HG02938 (cell line): ENCODE data around the gene HES5.

Source experiments
- ATAC-seq: cut with Tn5 transposase; IDR thresholded peaks from one replicate; pipeline ENCODE4 v1.9.1; 2021; ENCODE audit warnings: mild to moderate bottlenecking, moderate library complexity; ENCODE audit not compliant: unreplicated experiment

Gene HES5

GRCh38 chr1:2517966-2518365, 12.1 kb downstream of the HES5 start:
- no peak for ATAC-seq

GRCh38 chr1:2516946-2517345, 13.1 kb downstream of the HES5 start:
- no peak for ATAC-seq

- no peak for ATAC-seq
Measured at GRCh38 chr1:2516124-2516523, 13.9 kb downstream of the HES5 start.

- no peak for ATAC-seq
Measured at GRCh38 chr1:2515763-2516080, 14.3 kb downstream of the HES5 start.

- no peak for ATAC-seq
Measured at GRCh38 chr1:2514863-2515762, 14.9 kb downstream of the HES5 start.

- no peak for ATAC-seq
Measured at GRCh38 chr1:2513939-2514652, 16.0 kb downstream of the HES5 start.

- ATAC-seq, result no peak
Measured at GRCh38 chr1:2512862-2513421, 17.1 kb downstream of the HES5 start.

- ATAC-seq, result no peak
Measured at GRCh38 chr1:2510366-2511155, 19.5 kb downstream of the HES5 start.

GRCh38 chr1:2509589-2509988, 20.5 kb downstream of the HES5 start:
- no peak for ATAC-seq

GRCh38 chr1:2508751-2509150, 21.3 kb downstream of the HES5 start:
- ATAC-seq, result no peak

GRCh38 chr1:2508180-2508579, 21.9 kb downstream of the HES5 start:
- no peak for ATAC-seq

GRCh38 chr1:2507744-2508155, 22.3 kb downstream of the HES5 start:
- no peak for ATAC-seq

GRCh38 chr1:2506901-2507565, 23.0 kb downstream of the HES5 start:
- no peak for ATAC-seq

- no peak for ATAC-seq
Measured at GRCh38 chr1:2506007-2506860, 23.8 kb downstream of the HES5 start.

- ATAC-seq, result no peak
Measured at GRCh38 chr1:2505461-2505994, 24.5 kb downstream of the HES5 start.

GRCh38 chr1:2504949-2505272, 25.2 kb downstream of the HES5 start:
- ATAC-seq, result no peak

GRCh38 chr1:2504225-2504948, 25.7 kb downstream of the HES5 start:
- ATAC-seq, result no peak

GRCh38 chr1:2503554-2504224, 26.4 kb downstream of the HES5 start:
- ATAC-seq, result no peak
